Activated CD8-positive, alpha-beta memory T cell treated with anti-CD3 and anti-CD28 coated beads, Interleukin-2, amount 50 U/mL, for 1 hour (primary cell): ENCODE data around the gene COPS9.

Experiments used
- DNase-seq: peaks from one replicate; pipeline ENCODE4 v3.0.0-alpha.2; 2020; ENCODE audit errors: extremely low read depth

COPS9 gene

GRCh38 chr2:240111253-240111652 is 24.9 kb downstream of the COPS9 start:
- no peak for DNase-seq

DNA sequence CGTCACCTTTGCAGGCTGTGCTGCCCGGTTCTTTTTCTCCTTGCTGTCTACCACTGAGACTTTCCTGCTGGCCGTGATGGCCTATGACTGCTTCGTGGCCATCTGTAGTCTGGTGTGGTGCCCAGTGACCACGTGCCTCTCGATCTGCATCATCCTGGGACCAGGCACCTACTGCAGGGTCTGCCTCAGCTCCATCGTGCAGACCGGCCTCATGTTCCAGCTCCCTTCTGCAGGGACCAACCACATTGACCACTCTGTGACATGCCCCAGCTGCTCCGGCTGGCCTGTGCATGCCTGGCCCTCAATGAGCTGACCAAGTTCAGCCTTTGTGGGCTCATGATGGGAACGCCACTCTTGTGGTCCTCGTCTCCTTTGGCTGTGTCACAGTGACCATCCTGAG is 26.7 kb downstream of the COPS9 start:
- DNase-seq = no peak

DNA sequence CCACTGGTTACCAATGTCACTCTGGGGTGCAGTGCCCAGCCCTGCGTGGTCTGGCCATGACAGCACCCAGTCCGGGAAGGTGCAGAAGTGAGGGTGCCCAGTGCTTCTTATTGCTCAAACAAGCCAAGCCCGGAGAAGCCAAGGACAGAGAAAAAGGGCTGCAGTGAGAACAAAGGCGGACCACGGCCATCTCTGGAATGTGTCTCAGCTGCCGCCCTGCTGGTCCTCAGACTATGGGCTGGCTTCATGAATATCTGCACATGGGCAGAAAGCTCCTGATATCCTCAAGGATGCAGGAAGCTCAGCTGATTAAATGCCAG is 28.7 kb downstream of the COPS9 start:
- DNase-seq = no peak

DNA sequence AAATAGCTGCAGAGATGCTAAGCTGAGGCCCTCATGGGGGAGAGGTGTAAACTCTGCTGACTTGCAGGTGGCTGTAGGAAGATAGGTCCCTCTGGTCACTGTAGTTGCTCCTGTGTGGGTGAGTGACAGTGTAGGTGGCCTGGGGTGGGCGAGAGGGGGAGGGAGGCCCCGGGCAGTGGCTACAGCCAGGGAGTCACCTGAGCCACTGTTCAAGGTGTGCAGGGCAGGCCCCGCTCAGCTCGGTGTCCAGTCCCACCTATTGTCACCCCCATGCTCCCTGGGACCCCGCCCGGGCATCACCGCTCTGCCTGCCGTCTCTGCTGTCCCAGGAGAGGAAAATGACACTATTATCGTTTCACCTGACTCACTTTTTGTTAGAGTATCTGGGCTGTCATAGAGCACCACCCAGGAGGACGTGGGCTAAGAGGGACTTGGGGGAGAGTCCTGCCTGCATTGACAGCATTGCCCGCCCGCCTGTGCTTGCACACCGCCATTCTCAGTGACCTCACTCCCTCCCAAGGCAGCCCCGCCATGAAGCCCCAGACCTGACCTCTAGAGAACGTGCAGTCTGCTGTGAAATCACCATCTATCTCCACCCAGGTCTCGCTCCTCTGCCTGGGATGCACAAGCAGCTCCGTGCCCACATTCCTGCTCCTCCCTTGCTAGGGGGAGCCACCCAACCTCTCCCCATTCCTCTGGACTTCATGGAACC is 29.2 kb downstream of the COPS9 start:
- no peak for DNase-seq

DNA sequence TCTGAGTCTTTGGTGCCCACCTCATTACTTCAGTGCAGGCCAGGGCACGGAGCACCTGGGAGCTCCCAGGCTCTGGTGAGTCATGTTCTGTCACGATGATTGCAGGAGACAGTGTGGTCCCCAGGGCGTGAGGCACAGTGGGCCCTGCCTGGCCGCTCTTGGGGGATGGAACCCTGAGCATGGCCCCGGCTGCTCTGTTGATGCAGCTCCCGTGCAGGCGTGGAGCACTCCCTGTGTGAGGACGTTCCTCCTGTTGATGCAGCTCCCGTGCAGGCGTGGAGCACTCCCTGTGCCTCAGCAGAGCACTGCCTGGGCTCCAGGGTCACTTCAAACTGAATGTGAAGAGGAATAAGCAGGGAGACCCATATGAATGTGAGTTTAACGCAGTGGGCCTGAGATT is 30.1 kb downstream of the COPS9 start:
- DNase-seq = no peak

- DNase-seq = no peak
Observed at GRCh38 chr2:240103136-240103535, 33.0 kb downstream of the COPS9 start.

- no peak for DNase-seq
Observed at GRCh38 chr2:240098349-240098748, 37.8 kb downstream of the COPS9 start.

GRCh38 chr2:240095556-240096523 is 40.3 kb downstream of the COPS9 start:
- no peak for DNase-seq

DNA sequence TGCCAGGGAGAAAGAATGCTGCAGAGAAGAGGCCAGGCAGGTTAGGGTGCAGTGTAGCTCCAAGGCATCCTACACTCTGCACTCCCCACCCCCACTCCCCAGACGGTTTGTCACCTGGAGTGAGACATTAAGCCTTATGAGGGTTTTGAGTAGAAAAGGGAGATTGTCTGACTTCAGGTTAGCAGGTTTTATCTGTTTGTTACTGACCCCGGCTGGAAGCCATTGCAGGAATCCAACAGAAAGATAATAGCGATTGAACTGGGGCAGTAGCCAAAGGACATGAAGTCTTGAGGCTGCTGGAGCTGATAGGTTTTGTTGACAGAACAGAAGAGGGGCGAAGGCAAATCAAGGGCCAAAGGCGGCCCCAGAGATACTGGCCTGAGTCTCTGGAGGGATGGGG is 46.8 kb downstream of the COPS9 start:
- no peak for DNase-seq

DNA sequence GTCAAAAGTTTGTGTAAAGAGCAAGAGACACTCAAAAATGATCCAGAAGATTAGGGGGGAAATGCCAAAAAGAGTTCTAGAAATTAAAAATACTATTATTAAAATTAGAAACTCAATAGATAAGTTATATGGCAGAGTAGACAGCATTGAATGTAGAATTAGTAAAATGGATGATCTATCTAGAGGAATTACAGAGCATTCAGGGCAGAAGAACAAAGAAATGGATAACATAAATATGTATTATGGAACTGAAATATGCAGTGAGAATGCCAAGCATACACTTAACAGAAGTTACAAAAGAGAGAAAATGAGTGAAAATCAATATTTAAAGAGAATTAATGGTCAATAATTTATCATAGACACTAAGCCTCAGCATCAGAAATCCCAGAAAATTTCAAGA is 49.5 kb downstream of the COPS9 start:
- no peak for DNase-seq
